Midbrain (tissue), 1 donor: Measurements from ENCODE around the gene OR4C45.
"Not testable (repeated sequence)": the region's sequence is repeated elsewhere in the genome, so short reads cannot be mapped to it uniquely, and the experiment has no call there.

Source experiments
- DNase-seq: peaks from one replicate; lab custom pipeline; 2025; lab: John Stamatoyannopoulos, UW

Gene OR4C45

GRCh38 chr11:50032574-50032973, at the start of gene OR4C45:
OR4C45 (plus strand) TSS chr11:50032874.
- no peak for DNase-seq

GRCh38 chr11:49995565-49995964, 37.1 kb upstream of the OR4C45 start:
- peak; percentile 47 for DNase-seq

- no peak for DNase-seq
Measured at GRCh38 chr11:50030193-50030592, 2.5 kb upstream of the OR4C45 start.

- DNase-seq: not testable (repeated sequence)
Measured at GRCh38 chr11:50036239-50036638, 3.6 kb downstream of the OR4C45 start.

- no peak for DNase-seq
Measured at GRCh38 chr11:50037251-50037650, 4.6 kb downstream of the OR4C45 start.

GRCh38 chr11:50044647-50045046, 12.0 kb downstream of the OR4C45 start:
- no peak for DNase-seq

GRCh38 chr11:50063056-50063455, 30.4 kb downstream of the OR4C45 start:
- DNase-seq: not testable (repeated sequence)

- no peak for DNase-seq
Measured at GRCh38 chr11:50070389-50070788, 37.7 kb downstream of the OR4C45 start.

GRCh38 chr11:50071584-50072225, 39.0 kb downstream of the OR4C45 start:
- DNase-seq: no peak

GRCh38 chr11:50072226-50073112, 39.8 kb downstream of the OR4C45 start:
- DNase-seq: no peak

- DNase-seq: no peak
Measured at GRCh38 chr11:50073113-50074105, 40.7 kb downstream of the OR4C45 start.

- DNase-seq: no peak
Measured at GRCh38 chr11:50074161-50074560, 41.5 kb downstream of the OR4C45 start.

- no peak for DNase-seq
Measured at GRCh38 chr11:50075856-50076255, 43.2 kb downstream of the OR4C45 start.

- DNase-seq: no peak
Measured at GRCh38 chr11:50077526-50077925, 44.9 kb downstream of the OR4C45 start.

GRCh38 chr11:50078001-50078400, 45.3 kb downstream of the OR4C45 start:
- no peak for DNase-seq

GRCh38 chr11:50078946-50079345, 46.3 kb downstream of the OR4C45 start:
- not testable (repeated sequence) for DNase-seq

GRCh38 chr11:50080256-50080655, 47.6 kb downstream of the OR4C45 start:
- DNase-seq: no peak
